Superior temporal gyrus (tissue), 1 donor: ENCODE data around the gene GUCA2A.
"Not testable (repeated sequence)": the region's sequence is repeated elsewhere in the genome, so short reads cannot be mapped to it uniquely, and the experiment has no call there.

Source experiments
- DNase-seq: peaks from one replicate; pipeline ENCODE4 v3.0.0-alpha.2; 2016; ENCODE audit errors: extremely low spot score

Gene GUCA2A, protein sequence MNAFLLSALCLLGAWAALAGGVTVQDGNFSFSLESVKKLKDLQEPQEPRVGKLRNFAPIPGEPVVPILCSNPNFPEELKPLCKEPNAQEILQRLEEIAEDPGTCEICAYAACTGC

DNA sequence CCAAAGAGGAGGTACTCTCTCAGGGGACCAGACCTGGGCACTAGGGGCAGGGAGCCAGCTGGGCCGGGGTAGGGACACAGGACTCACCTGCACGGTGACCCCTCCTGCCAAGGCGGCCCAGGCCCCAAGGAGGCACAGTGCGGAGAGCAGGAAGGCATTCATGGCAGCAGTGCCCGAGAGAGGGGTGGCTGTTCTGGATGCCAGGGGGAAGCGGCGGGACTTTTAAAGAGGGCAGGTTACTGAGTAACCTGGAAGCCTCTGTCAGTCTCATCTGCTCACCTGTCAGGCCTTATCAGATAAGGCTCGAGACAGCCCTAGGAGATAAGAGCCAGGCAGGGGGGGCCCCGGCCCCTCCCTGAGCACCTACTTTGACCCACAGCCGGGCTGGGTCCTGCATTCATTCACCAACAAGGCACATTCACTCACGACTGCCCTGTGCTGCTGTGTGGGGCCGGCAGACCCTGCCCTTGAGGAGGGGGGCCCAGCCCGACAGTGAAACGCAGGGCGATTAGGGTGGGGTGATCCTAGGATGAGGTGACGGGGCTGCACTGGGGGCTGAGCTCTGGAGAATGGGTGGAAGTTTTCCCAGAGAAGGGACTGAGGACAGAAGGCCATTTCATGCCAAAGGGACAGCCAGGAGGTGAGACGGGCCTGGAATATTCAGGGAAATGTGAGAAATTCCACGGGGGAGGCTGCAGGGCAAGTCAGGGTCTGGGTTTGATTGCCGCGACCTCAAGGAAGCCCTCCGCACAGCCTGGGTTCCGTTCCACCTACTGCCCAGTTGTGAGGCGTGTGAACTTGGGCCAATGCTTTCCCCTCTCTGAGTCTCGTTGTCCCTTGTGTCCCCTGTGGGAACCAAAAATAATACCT lies at the start of gene GUCA2A:
GUCA2A (minus strand) TSS at position 195 of the 870 bp plus-strand sequence; CDS start at position 162, 33 bp downstream.
- DNase-seq: no peak

DNA sequence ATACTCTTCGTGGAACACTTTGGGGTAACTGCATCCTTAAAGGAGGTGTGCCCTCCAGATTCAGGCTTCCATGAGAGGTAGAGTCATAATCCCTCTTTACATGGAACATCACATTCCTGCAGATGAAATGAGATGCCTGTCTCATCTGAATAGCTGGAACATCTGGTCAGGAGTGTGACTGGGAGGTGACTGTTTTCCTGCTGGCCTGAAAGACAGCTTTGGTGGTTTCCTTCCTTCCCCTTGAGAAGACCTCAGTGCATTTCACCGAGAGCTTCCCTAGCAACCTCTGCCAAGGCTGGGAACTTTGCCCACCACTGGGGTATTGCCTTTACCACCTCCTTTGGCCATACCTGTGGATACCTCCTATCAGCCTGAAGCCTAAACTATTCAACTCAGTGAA lies 46.7 kb upstream of the GUCA2A start:
- no peak for DNase-seq

DNA sequence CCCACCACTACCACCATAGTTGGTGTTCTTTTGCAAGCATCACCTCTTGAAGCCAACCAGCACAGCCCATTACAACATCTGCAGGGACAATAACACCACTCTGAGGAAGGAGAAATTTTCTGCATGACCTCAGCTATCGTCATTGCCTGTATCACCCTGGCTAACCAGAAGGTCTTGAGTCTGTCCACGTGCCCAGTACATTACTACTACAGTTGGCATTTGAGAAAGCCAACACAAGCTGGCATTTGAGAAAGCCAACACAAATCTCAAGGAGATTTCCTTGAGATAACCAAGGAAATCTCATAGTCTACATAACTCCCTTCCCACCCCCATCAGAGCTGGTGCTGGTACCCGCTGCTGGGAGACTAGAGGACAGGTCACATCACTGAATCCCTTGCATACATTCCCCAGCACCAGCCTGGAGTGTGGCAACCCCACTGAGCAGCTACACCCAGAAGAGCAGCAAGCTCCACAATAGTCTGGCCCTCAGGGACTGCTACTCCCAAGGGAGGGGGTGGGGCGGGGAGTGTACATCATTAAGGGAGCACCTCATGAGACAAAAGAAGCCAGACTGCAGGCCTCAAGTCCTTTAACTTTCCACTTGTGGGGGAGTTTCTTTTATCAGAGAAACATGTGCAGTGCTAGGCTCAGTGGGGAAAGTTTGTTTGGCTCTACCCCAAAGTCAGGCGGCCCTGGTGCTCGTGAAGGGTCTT lies 46.0 kb upstream of the GUCA2A start:
- no peak for DNase-seq

DNA sequence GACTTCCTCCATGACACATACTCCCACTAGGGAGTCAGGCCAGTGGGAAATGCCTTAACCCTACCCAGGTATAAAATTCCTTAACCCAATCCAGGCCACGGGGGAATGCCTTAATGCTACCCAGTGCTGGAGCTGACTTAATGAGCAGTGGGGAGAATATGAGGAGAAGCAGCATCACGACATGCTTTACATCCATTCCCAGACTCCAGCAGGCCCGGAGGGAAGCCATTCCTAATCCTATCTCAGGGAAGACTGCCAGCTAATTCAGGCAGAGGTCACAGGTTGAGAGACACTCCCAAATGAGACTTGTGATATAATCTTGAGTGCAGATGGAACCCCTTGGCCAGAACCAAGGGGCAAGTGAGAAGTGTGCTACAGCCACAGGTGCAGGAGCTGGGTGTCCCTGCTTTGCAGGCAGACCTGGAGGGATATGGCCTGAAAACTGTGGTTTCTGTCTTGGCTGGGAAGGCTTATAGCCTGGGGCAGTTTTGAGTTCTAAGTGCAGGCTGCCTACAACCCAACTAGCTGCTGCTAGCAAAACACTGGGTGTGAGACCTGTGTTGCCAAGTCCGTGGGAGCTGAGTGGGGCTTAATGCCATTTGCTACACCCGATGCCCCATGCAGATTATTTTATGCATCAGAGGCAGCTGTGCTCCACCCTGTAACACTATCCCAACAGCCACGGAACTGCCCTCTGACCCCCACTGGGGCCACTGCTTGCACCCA lies 45.1 kb upstream of the GUCA2A start:
- DNase-seq: no peak

DNA sequence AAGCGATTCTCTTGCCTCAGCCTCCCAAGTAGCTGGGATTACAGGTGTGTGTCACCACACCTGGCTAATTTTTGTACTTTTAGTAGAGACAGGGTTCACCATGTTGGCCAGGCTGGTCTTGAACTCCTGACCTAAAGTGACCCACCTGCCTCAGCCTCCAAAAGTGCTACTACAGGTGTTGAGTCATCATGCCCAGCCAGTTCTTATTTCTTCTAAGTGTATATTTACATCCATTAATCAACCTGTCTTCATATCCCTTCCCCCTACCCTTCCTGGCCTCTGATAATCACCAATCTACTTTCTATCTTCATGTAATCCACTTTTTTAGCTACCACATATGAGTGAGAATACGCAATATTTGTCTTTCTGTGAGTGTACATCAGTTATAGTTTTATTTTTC lies 42.4 kb upstream of the GUCA2A start:
- DNase-seq: not testable (repeated sequence)

DNA sequence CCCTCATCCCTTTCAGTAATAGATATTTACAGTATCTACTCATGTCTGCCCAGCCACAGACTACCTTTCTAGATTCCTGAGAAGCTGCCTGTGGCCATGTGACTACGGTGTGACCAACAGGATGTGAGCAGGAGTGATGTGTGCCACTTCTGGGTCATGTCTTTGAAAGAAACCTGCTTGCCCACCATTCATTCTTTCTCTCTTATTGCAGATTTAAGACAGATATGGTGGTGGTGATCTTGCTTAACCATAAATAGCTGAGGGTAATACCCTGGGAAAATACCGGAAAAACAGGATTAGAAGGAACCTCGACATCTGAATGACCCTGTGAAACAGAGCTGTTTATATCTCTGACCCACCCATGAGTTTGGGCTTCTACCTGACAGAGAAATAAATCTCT lies 41.6 kb upstream of the GUCA2A start:
- no peak for DNase-seq

DNA sequence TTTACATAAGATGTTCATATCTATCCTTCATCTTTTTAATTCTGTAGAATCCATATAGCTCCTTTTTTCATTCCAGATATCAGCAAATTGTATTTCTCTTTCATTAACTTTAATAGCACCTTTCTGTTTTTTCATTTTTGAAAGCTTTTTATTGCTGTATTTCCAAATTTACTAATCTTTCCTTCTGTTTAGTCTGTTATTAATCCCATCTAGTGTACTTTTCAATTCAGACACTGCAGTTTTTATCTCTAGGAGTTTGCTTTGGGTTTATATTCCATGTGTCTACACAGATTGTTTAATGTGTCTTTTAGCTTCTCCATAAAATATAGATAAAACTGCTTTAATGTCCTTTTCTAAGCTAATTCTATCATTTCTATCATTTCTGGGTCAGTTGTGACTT lies 37.4 kb upstream of the GUCA2A start:
- no peak for DNase-seq

DNA sequence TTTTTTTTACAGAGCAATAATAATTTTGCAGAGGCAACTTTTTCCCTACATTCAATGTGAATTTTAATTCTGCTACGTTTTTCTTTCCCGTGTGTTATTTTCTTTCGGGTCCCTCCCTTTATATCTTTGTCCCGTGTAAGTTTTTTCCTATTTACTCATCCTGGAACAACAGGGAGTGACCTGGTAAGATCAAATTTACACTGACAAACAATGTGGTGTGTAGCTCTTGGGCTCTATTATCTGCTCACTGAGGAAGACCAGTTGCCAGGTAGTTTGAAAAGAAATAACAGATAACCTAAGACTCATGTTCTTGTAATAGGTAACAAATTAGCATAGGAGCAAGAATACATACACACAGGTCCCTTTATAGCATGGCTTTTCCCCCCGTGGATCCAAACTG lies 33.7 kb upstream of the GUCA2A start:
- DNase-seq: no peak

DNA sequence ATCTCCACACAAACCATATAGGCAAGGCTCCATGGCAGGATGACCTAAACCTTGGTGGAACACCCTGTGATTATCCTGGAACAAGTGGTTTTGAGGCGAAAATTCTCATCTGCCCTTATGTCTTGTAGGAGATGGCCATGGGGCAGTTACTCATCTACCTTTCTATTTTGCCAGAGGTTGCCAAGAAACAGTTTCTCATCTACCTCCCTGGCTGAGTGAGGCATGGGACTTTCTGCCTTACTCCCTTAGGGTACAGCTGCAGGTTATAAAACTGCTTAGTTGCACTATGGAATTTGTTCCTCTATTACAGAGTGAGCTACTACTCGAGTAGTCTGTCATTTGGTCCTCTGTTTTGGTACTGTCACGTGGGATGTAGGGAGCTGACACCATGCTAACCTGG lies 31.3 kb upstream of the GUCA2A start:
- DNase-seq: no peak

DNA sequence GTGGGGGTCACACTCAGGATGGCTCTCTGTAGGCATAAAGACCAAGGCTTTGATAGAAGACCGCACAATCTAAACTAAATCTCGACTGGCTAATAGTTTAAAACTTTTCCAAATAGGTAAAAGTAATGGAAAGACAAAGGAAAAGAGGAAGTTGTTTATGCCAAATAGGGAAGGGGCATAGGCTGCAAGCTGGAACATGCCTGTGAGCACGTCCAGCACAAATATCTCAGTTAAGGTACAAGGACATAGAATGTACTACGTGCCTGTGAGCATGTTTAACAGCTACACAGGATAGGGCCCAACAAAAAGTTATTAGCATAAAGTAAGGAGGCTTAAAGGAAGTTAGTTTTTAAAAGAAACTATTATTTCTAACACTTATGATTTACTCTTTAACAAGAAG lies 27.6 kb upstream of the GUCA2A start:
- DNase-seq: no peak

DNA sequence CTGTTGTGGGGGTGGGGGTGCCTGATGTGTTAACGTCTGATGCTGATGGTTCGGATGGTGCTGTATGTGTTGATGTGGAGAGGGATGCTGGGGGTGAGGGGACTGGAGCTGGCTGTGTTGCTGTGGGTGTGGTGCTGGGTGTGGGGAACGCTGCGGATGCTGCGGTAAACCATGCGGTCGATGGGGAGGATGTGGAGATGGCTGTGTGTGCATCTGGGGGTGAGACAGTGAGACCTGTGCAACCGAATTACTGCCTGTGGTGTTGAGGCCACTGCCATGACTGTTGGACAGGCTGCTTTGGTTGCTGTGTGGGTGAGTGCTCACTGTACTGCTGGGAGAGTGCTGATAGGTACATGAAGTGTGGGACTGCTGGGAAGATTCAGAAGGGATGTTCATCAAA lies 26.8 kb upstream of the GUCA2A start:
- no peak for DNase-seq

DNA sequence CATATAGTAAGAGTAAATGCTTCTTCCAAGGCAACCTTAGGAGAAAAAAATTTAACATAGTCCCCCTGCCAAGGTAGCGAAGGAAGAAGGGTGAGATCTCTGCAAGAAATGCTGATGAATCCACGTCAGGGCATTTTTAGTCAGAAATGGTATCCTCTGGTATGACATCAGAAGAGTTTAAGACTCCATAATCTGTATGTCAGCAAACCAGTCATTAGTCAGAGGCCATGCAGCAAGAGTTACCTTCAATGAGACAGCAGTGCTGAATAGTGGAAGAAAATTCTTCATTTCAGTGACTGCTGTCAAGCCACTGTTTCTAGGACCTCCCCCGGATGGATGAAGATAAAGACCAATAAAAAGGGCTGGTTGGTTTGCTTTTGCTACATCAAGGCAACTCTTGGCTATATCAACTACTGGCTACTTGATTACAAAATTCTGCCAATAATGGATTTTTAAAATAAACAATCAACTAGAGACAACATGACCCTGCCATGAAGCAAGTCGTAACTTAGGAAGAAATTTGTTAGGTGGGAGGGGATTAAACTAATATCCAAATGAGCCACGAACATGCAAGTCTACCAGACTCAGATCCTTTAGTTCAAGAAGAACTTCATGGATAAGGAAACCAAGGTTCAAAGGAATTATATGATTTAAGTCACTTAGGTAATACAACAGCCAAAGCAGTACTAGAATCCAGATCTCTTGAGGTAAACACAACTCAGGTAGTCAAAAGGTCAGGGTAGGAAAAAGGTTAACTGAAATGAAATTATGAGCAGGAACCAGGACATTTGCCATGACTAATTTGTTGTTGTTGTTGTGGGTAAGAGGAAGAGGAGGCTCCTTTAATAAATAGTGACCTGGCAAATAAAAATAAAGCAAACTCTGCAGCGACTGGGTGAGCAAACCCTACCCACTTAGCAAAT lies 25.6 kb upstream of the GUCA2A start:
- DNase-seq: no peak

DNA sequence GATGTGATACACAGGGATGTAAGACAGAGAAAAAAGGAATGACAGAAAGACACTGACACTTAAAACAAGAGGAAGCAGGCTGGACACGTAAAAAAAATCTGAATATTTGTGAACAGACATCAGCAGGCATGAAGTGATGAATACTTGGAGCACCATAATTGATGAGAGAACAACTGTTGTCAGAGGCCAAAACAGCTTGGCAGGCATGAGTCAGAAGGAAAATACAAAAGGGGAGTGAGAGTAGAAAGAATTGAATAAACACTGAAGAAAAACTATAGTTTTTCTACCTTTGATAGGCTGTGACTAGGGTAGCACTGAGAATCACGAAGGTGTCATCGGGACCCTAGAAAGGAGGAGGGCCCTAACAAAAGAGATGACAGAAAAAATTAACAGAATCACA lies 21.6 kb upstream of the GUCA2A start:
- DNase-seq: no peak

DNA sequence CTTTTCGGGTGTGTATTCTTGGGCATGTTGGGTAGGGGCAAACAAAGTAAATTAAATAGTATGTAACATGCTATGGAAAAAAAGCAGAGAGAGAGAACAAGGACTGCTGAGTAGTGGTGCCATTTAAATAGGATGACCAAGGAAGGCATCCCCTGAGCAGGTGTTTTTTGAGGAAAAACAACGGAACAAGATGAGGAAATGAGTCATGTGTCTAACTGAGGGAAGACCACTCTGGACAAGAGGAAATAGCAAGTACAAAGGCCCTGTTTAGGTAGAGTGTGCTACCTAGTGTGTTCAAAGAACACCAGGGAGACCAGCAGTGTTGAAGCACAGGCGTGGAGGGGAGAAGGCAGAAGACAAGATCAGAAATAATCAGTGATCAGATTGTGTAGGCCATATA lies 20.1 kb upstream of the GUCA2A start:
- no peak for DNase-seq

DNA sequence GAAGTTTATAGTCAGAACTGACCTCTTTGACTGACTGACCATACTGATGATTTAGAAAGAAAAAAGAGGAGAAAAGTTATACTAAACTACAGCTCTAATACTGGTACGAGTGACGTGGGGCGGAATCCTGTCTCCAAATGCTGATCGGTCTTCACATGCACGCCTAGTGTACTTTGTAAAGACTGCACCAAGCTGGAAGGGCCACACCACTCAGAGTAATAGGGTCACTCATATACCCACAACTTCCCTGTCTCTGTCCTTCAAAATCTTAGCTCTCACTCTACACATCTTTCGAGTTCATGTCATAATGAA lies 19.4 kb upstream of the GUCA2A start:
- DNase-seq: no peak

DNA sequence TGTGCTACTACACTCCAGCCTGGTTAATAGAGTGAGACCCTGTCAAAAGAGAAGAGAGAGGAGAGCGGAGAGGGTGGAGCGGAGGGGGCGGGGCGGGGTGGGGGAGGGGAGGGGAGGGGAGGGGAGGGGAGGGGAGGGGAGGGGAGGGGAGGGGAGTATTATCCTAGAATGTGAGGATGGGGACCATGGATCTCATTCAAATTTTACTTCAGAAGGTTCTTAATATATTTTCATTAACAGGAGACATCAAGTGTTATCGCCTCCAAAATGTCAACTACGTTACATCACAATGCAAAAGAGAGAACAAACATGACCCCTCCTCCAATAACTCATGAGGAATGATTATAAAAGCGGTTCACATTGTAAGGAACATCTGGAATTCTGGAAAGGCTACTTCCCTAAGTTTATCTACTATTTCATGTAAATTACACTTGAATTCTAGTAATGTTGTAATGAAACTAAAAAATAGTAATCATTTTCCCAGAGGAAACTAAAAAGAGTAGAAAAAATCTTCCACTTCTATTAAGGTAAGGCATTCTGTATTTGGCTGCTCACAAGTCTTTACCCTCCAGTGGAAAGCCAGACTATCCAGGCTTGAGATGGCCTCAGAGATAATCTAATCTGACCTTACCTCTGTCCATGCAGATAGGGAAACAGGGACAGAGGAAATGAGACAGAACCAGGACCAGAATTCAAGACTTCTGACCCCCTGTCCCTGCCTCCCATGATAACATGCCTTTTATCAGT lies 18.8 kb upstream of the GUCA2A start:
- DNase-seq: no peak

DNA sequence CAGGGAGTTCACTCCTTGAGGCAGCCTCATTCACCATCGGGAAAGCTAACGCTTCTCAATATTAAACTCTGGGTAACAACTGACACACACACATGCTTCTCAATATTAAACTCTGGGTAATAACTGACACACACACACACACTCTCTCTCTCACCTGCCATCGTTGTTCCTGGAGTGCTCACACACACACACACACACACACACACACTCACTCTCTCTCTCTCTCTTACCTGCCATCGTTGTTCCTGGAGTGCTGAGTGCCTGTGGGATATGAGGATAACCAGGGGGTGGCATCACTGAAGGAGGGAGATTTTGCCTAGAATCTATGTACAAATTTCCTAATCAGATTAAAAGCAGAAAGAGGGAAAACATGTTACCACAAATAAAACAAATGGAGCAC lies 17.1 kb upstream of the GUCA2A start:
- DNase-seq: no peak

DNA sequence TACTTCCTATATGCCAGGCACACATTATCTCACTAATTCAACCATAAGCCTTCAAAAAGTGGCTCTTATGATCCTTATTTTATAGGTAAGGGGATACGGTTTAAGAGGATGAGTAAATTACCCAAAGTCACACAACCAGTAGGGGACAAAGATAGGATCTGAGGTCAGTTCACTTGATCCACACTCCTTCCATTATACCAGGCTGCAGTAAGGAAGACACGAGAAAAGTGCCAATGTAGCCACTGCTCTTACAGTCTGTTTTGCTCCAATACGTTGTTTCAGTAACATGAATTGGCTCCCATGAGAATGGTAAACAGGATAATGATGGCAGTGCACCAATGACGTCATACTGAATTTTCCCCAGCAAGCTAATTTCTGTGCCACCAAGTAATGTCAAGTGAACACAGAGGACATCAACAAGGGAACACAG lies 15.4 kb upstream of the GUCA2A start:
- DNase-seq: no peak

DNA sequence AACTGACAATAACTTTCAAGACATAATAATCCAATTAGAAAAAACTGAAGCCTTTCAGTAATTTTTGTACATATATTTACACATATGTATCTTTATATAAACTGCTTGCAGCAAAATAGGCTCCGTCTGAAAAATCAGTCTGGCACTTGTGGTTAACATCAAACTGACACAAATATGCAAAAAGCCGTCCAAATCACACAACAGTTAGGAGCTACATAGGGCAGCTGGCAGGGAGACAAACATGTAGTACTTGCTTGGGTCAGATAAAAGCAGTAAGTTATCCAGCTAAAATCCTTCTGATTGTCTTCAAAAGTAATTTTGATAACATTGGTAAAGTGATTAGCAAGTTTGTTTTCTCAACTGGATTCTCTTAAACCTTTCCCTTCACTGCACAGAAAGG lies 14.7 kb upstream of the GUCA2A start:
- DNase-seq: no peak

DNA sequence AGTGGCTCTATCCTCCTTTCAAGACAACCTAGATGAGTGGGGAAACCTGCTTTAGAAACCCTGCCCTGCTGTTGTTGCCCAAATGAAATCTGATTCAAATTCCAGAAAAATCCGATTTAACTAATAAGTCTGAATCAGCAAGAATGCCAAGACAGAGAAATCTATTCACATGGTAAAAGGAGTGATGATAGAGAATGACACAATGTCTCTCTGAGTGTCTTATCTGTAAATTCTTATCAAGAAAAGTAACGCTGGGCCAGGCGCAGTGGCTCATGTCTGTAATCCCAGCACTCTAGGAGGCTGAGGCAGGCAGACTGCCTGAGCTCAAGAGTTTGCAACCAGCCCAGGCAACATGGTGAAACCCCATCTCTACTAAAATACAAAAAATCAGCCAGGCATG lies 13.7 kb upstream of the GUCA2A start:
- no peak for DNase-seq

DNA sequence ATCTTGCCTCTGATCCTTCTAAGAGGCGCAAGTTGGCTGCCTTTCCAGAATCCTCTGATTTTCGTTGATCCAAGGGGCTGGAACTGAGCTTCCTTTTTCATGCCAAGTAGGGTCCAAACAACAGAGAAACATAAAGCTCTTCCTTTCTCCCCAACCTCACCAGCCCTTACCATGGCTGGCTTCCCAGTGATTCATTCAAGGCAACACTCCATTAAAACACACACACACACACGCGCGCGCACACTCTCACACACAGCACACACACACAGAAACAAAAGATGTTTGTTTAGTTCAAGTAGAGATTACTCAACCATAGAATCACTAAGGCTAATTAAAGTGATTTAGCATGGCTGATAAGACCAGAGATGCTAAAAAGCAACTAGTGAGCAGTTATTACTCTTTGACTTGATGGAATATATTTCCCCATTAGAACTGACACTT lies 13.0 kb upstream of the GUCA2A start:
- peak; percentile 73 for DNase-seq
